ENCODE results near the gene CYS1. TPM values are rescaled to one million over a fixed set of nuclear protein-coding genes. Genes with fewer than 3 reads are reported as not detected.

CYS1 gene
- total and polyA plus RNA-seq, 2 of the 13 experiments (the other 11 are each of a cell fraction or from before 2014, with no cell fraction given) = 0.04 TPM; not detected in 1

DNA sequence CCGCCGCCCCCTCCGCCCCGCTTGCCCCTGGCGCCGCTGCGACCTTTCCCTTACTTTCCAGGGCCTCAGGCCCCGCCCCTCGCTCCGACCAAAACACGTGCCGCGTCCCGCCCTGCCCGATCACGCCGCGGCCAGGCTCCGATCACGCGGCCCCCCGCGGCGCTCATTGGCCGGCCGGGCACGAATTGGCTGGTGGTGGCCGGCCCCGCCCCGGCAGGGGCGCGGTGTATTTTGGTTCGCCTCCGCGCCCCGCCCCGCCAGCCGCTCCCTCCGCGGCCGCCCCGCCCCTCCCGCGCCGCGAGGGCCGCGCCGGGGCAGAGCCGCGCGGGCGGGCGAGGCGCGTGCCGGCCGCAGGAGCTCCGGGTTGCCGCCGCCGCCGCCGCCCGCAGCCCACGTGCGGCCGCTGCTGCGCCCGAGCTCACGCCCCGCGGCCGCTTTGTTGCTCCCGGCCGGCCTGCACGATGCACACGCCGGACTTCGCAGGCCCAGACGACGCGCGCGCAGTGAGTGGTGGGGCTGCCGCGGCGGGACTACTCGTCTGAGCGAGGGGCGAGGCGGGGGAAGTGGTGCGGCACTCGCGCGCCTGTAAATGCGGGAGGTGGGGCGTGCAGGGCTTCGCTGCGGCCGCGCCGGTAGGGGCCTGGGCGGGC is 36.8 kb downstream of the CYS1 start, which contains the start of gene KLF11 (continued):
- TF ChIP-seq ZNF577 (CRISPR knock-in tag; IDR thresholded peaks at IDR 0.05; ENCODE audit: borderline replicate concordance, low read depth) (peak; percentile 59; the same call in 1 of the 2 replicates), ZKSCAN8 (CRISPR knock-in tag; IDR thresholded peaks at IDR 0.05; ENCODE audit: borderline replicate concordance) (no peak), ZNF589 (CRISPR knock-in tag; conservative IDR thresholded peaks at IDR 0.05) (peak; percentile 81; the same call in 1 of the 2 replicates), MTF2 (CRISPR knock-in tag; IDR thresholded peaks at IDR 0.05; ENCODE audit: borderline replicate concordance) (peak; percentile 81; the same call in 1 of the 2 replicates), FOXC1 (CRISPR knock-in tag; IDR thresholded peaks at IDR 0.05; ENCODE audit: borderline replicate concordance) (peak; percentile 99), ZNF878 (CRISPR knock-in tag; IDR thresholded peaks at IDR 0.05) (peak; percentile 80; the same call in 1 of the 2 replicates), ZKSCAN5 (CRISPR knock-in tag; IDR thresholded peaks at IDR 0.05) (no peak), WIZ (CRISPR knock-in tag; IDR thresholded peaks at IDR 0.05) (peak; percentile 72; the same call in 1 of the 2 replicates), GTF2F1 (IDR thresholded peaks at IDR 0.05; ENCODE audit: low read length) (no peak), THAP9 (CRISPR knock-in tag; IDR thresholded peaks at IDR 0.05; ENCODE audit: borderline replicate concordance) (0 out of 2 replicates have a peak, but pooled peaks have one; percentile 7), NONO (IDR thresholded peaks at IDR 0.05) (no peak), NONO (CRISPR knock-in tag; conservative IDR thresholded peaks at IDR 0.05) (no peak; the same call in 1 of the 2 replicates), SOX6 (IDR thresholded peaks at IDR 0.05) (no peak), SOX6 (CRISPR knock-in tag; IDR thresholded peaks at IDR 0.05) (no peak; the same call in none of the 2 replicates), POLR2G (IDR thresholded peaks at IDR 0.05; ENCODE audit: low read depth, low read length) (no peak), SETDB1 (CRISPR knock-in tag; IDR thresholded peaks at IDR 0.05; ENCODE audit: borderline replicate concordance) (no peak), TBX3 (IDR thresholded peaks at IDR 0.05; ENCODE audit: borderline replicate concordance) (no peak), ZNF207 (IDR thresholded peaks at IDR 0.05; ENCODE audit: borderline replicate concordance) (no peak), ZNF530 (CRISPR knock-in tag; IDR thresholded peaks at IDR 0.05; ENCODE audit: low read depth) (peak; percentile 81; the same call in 1 of the 2 replicates), TARDBP (CRISPR knock-in tag; IDR thresholded peaks at IDR 0.05) (0 out of 2 replicates have a peak, but pooled peaks have one; percentile 29), ZNF777 (CRISPR knock-in tag; IDR thresholded peaks at IDR 0.05) (peak; percentile 77; the same call in 1 of the 2 replicates), ZNF891 (CRISPR knock-in tag; IDR thresholded peaks at IDR 0.05) (peak; percentile 93), AGO1 (IDR thresholded peaks at IDR 0.05; ENCODE audit: low read depth, low read length, poor library complexity, severe bottlenecking) (no peak)
- TF ChIP-seq, protein P1, sequence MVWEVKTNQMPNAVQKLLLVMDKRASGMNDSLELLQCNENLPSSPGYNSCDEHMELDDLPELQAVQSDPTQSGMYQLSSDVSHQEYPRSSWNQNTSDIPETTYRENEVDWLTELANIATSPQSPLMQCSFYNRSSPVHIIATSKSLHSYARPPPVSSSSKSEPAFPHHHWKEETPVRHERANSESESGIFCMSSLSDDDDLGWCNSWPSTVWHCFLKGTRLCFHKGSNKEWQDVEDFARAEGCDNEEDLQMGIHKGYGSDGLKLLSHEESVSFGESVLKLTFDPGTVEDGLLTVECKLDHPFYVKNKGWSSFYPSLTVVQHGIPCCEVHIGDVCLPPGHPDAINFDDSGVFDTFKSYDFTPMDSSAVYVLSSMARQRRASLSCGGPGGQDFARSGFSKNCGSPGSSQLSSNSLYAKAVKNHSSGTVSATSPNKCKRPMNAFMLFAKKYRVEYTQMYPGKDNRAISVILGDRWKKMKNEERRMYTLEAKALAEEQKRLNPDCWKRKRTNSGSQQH (CRISPR knock-in tag; IDR thresholded peaks at IDR 0.05; ENCODE audit: low read depth) = no peak
- TF ChIP-seq, protein P2, sequence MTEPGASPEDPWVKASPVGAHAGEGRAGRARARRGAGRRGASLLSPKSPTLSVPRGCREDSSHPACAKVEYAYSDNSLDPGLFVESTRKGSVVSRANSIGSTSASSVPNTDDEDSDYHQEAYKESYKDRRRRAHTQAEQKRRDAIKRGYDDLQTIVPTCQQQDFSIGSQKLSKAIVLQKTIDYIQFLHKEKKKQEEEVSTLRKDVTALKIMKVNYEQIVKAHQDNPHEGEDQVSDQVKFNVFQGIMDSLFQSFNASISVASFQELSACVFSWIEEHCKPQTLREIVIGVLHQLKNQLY (CRISPR knock-in tag; IDR thresholded peaks at IDR 0.05) = peak; percentile 100
- TF ChIP-seq, protein P3, sequence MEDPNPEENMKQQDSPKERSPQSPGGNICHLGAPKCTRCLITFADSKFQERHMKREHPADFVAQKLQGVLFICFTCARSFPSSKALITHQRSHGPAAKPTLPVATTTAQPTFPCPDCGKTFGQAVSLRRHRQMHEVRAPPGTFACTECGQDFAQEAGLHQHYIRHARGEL (CRISPR knock-in tag; IDR thresholded peaks at IDR 0.05) = peak; percentile 67; the same call in 1 of the 2 replicates

Measured in HepG2 (cell line).